NCI-H748 (cell line): ENCODE measurements around the gene TM9SF4.
"Not testable (repeated sequence)": the region's sequence is repeated elsewhere in the genome, so short reads cannot be mapped to it uniquely, and the experiment has no call there.

ENCODE experiments used
- DNase-seq: peaks from one replicate; lab custom pipeline; 2025; ENCODE audit not compliant: unreplicated experiment; lab: John Stamatoyannopoulos, UW

The TM9SF4 gene

DNA sequence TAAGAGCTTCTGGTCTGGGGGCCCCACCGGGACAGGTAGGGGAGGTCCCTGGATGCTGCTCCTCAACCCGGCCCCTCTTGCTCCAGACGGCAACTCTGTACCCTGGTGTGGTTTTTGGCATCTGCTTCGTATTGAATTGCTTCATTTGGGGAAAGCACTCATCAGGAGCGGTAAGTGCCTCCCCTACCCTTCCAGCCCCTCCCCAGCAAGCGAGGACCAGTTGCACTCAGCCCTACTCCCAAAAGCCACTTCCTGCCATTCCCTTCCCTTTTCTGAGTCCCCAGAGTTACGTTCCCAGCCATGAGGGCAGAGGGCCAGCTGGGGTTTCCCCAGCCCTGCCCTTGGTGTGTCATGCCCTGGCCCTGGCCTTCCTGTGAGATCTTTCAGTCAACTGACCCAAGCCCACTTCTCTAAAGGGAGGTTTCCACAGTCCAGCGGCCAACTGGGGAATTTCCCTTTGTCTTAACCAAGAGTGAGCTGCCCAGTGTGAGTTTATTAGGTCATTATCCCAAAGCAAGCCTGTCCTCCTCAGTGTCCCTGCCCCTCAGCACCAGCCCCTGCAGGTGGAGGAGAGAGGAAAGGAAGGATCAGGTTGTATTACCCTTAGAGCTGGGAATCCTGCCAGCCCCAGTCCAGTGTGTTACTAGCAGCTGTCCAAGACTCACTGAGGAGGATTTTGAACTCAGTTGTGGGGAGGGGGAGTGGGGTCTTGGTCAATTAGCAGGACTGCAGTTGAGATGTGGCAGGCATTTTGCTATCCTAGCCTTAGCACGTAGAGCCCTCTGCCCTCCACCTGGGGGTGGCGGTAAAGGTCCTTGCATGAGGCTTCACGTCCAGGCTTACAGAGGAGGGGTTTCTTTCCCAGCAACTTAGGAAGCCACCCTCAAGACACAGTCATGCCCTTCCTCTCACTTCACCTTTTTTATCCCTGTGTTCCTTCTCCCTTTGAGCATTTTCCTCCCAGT lies 45.8 kb downstream of the TM9SF4 start:
- peak; percentile 48 for DNase-seq

DNA sequence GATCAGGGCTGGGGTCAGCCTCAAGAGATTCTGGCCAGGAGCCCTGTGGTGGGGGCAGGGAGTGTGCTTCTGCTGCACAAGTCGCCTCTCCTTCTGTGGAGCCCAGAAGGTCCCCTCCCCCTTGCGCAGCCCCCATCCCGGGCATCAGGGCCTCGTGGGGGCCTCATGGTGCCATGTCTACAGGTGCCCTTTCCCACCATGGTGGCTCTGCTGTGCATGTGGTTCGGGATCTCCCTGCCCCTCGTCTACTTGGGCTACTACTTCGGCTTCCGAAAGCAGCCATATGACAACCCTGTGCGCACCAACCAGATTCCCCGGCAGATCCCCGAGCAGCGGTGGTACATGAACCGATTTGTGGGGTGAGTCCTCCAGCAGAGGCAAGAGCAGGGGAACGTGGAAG lies 48.1 kb downstream of the TM9SF4 start:
- no peak for DNase-seq

DNA sequence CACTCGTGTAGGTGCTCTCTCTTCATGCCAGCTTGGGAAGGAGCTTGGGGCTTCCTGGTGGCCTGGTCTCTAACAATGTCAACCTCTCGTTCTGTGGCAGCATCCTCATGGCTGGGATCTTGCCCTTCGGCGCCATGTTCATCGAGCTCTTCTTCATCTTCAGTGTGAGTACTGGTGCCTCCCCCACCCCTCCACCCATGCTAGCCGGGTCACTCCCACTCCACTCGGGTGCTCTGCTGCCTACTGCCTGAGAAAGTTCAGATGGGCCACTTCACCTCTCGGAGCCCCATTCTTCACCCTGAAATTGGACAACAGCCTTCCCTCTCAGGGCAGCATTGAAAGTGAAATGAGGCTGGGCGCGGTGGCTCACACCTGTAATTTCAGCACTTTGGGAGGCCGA lies 48.8 kb downstream of the TM9SF4 start:
- DNase-seq = no peak

DNA sequence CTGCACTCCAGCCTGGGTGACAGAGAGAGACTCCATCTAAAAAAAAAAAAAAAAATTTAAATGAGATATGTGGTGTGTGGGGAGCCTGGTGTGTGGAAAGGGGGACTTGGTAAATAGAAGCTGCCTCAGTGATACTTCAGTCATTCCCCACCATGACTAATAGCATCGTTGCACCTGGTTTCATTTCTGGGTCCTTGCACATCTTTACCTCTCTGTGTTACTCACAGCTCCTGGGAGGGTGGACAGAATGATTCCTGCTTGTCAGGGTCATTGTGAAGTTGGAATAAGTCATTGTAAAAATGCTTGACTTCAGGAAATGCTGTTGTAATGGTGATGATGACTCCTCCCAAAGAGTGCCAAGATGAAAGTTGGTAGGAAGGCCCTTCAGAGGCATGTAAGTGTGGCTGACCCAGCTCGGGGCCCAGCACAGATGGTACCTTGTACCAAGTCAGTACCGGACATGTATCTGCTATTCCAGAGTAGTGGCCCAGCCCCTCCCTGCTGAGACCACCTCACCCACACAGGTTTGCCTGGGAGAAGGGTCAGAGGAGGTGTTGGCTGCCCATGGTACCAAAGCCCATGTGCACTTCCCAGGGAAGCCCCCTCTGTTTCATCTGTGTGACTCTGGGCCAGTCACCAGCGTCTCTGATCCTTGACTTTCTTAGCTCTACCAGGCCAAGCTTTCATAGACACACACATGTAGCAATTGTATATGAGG lies 49.6 kb downstream of the TM9SF4 start:
- no peak for DNase-seq

DNA sequence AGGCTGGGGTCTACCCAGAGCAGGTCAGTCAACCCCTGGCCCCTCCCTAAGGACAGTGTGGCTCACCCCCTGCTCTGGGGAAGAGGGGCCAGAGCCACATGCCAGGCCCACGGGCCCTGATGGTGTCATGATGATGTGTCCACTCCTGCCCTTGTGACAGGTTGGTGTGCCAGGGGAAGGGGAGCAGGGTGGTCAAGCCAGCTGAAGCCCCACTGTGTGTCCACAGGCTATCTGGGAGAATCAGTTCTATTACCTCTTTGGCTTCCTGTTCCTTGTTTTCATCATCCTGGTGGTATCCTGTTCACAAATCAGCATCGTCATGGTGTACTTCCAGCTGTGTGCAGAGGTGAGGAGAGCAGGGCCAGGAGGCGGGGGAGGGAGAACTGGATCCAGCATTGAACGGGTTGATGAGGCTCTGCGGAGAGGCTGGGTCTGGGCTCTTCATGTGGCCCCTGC lies 50.3 kb downstream of the TM9SF4 start:
- no peak for DNase-seq

DNA sequence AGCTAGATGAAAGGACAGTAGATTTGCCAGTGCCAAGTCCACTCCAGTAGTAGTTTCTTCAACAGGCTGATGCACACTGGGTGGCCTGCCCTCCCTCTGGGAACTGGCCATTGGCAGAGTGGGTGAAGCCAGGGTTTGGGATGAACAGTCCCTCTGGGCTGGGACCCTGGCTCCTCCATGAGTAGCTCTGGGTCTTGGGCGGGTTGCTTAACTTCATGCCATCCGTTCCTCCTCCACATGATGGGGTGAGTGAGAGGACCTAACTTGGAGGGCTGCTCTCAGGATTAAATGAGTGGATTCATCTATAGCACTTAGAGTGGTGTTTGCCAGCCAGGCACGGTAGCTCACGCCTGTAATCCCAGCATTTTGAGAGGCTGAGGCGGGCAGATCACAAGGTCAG lies 50.8 kb downstream of the TM9SF4 start:
- DNase-seq = no peak

DNA sequence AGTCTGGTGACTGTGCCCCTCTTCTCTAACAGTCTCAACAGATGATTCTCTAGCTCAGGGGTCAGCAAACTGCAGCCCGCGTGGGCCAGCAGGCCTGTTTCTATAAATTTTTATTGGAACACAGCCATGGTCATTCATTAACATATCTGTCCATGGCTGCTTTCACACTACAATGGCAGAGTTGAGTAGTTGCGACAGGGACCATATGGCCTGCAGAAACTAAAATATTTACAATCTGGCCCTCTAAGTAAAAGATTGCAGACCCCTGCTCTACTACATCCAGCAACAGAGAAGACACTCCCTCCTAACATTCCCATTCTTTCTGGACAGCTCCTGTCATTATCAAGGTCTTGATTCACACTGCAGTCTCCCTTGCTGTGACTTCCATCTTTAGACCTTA lies 52.8 kb downstream of the TM9SF4 start:
- DNase-seq = no peak

DNA sequence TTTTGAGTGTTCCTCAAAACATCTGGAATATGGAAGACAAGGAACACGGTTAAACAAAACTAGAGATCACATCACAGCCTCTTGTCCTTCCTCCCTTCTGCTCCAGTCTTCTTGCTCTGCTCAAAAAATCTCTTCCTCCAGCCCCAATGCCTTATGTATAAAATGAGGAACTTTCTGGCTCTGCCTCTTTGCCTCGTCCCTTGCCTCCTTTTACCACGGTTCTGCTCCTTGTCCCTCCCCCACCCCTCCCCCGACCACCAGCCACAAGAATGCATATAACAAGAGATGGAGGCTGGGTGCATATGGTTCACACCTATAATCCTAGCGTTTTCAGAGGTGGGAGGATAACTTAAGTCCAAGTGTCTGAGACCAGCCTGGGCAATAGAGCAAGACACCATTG lies 54.4 kb downstream of the TM9SF4 start:
- DNase-seq = no peak

DNA sequence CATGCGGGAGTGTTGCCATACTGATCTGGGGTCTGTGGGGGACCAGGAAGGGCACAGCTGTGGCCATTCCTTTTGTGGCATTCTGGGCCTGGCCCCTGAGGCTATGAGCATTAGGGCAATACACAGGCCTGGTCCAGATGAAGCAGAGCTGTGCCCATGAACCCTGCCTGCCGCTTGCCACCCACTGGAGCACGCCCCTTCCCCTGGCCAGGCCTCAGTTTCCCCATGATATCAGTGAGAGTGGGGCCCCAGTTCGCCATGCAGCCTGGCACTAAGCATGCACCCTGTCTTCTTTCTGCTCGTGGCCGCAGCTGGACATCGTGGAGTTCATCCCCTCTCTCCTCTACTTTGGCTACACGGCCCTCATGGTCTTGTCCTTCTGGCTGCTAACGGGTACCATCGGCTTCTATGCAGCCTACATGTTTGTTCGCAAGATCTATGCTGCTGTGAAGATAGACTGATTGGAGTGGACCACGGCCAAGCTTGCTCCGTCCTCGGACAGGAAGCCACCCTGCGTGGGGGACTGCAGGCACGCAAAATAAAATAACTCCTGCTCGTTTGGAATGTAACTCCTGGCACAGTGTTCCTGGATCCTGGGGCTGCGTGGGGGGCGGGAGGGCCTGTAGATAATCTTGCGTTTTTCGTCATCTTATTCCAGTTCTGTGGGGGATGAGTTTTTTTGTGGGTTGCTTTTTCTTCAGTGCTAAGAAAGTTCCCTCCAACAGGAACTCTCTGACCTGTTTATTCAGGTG lies 55.6 kb downstream of the TM9SF4 start:
- DNase-seq = no peak

DNA sequence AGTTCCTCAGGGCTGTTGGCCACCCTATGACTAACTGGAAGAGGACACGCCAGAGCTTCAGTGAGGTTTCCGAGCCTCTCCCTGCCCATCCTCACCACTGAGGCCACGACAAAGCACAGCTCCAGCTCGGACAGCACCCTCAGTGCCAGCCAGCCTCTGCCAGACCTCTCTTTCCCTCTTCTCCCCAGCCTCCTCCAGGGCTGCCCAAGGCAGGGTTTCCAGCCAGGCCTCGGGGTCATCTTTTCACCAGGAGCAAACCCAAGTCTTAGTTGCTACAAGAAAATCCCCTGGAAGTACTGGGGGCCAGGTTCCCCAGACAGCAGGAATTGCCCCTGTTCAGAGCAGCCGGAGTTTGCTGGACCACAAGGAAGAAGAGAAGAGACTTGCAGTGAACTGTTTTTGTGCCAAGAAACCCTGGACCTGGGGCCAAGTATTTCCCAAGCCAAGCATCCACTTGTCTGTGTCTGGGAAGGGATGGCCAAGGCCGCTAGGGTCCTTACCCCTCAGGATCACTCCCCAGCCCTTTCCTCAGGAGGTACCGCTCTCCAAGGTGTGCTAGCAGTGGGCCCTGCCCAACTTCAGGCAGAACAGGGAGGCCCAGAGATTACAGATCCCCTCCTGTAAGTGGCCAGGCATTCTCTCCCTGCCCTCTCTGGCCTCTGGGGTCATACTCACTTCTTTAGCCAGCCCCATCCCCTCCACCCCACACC lies 56.5 kb downstream of the TM9SF4 start:
- no peak for DNase-seq

DNA sequence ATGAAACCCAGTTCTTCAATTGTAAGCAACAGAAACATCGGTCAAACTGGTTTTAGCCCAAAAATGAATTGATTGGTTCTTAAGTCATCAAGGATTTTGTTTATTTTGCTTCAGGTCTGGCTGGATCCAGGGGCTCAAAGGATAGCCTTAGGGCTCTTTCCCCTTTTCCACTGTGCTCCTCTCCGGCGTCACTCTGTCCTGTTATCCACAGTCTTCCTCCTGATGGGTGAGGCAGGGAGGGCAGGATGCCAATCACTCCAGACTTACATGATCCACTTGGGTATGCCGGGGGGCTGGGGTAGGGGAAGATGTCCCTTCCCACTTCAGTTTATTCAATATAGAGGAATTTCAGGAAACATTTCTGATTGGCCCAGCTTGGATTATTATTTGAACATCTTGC lies 58.0 kb downstream of the TM9SF4 start:
- DNase-seq = no peak

DNA sequence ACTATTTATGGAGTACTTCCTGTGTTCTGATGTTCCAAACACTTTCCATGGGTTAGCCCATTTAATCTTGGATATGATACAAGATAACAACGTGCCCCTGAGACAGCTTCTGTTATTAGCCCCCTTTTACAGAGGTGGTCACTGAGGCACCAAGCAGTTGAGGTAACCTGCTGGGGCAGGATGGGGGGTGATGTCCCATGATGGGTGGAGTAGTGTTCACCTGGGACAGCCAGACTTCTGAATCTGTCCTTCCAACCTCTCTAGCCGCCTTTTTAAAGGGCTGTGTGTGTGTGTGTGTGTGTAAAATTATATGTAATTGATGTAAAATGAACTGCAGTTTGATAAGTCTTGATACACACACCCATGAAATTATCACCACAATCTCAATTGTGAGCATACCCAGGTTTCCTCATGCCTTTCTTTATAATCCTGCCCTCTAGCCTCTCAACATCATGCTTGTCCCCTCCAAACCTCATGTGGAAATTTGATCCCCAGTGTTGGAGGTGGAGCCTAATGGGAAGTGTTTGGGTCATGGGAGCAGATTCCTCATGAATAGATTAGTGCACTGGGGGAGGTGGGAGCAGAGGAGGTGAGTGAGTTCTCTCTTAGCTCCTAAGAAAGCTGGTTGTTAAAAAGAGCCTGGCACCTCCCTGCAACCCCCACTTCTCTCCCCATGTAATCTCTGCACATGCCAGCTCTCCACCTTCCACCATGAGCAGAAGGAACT lies 58.8 kb downstream of the TM9SF4 start:
- DNase-seq = peak; percentile 16

DNA sequence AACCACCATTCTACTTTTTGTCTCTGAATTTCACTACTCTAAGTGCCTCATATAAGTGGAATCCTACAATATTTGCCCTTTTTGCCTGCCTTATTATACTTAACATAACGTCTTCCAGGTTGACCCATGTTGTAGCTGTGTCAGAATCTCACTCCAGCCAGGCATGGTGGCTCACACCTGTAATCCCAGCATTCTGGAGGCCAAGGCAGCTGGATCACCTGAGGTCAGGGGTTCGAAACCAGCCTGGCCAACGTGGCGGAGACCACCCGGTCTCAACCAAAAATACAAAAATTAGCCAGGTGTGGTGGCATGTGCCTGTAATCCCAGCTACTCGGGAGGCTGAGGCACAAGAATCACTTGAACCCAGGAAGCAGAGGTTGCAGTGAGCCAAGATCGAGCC lies 68.2 kb downstream of the TM9SF4 start:
- DNase-seq = not testable (repeated sequence)

DNA sequence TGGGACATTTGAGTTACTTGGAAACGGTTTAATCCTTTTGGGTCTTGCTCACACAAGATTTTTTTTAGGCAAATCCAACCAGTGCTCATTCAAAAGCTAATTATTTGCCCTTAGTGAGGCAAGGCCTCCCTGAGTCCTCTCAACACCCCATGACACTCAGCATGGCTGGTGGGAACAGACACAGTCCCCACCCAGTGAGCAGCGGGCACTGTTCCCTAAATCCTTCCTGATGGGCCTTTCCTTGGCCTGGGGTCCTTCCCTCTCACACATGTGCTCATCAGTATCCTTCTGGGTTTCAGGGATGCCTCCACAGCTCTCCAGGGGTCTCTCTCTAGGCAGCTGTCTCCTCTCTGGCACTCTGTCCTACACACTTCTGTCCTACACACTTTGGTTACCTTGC lies 70.0 kb downstream of the TM9SF4 start:
- DNase-seq = no peak

DNA sequence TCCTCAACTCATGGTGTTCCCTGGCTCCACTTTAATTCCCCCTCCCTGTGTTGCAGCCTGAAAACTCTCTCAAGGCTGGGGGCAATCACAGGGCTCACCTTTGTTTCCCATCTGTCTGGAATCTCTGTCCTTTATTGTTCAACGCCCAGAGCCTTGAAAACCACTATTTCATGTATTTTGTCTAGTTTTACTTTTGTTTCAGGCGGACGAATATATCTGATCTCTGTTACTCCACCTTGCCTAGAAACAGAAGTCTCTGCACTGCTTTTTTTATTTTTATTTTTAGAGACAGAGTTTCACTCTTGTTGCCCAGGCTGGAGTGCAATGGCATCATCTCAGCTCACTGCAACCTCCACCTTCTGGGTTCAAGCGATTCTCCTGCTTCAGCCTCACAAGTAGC lies 70.4 kb downstream of the TM9SF4 start:
- DNase-seq = no peak

DNA sequence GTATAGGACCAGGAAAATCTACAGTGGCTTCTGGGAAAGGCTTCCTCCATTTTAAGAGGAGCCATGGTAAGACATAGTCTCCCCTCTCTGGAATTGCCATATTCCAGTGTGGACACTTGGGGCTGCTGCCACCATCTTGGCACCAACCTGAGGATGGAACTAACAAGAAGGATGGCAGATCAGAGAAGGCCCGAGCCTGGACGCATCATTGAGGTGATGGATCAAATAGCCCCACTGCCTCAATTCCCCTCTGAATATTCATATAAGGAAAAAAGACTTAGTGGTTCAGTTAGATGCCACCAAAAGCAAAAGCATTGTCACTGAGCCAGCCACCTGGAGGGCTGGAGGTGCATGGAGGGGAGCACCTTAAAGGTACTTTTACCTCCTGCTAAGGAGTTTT lies 72.1 kb downstream of the TM9SF4 start:
- no peak for DNase-seq

DNA sequence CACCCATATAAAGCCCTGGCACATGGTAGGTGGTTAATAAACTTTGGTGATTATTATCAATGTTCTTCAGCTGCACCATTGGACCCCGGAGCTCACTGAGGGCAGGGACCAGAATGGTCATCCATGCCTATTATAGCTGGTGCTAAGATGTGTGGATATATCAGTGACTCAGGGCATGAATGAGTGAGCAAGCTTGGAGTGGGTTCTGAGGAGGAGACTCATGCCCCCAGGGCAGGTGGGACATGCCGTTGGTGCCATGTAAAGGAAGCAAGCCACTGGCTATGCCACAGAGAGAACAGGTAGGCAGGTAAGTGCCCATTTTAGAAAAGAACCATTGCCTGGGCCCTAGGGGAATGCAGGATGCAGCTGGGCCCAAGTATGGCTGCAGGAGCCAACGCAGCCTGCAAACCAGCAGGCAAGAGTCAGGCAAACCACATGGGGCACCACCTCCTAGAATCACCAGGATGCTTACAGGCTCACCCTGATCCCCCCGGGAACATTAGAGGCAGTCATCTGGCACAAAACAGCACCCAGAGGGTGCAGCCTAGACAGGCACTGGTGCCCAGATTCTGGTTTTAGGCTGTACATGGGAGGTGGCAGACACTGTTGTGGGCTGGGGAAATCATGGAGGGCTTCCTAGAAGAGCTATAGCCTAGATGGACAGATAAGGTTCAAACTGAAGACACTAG lies 74.6 kb downstream of the TM9SF4 start:
- DNase-seq = no peak

DNA sequence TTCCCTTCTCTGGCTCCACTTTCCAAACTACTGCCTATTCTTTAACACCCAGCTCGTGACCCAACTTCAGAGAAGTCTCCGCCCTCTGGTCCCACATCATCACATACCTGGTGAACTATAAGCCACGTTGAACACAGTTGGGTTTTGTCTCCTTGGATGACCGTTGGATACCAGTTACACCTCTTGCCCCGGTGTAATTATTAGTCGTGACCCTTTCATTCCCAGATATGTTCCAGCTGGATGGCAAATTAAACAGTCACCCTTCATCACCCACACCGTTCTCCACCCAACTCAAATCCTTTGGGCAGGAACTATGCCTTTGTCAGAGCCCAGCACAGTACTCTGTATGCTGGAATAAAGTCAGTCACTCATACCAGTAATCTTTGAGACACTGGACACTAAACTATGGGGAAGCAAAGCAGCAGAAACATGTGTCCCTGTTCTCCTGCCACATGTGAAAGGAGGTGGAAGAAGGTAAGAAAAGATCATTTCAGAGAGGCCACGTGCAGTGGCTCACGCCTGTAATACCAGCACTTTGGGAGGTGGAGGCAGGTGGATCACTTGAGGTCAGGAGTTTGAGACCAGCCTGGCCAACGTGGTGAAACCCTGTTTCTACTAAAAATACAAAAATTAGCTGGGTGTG lies 75.6 kb downstream of the TM9SF4 start:
- no peak for DNase-seq

DNA sequence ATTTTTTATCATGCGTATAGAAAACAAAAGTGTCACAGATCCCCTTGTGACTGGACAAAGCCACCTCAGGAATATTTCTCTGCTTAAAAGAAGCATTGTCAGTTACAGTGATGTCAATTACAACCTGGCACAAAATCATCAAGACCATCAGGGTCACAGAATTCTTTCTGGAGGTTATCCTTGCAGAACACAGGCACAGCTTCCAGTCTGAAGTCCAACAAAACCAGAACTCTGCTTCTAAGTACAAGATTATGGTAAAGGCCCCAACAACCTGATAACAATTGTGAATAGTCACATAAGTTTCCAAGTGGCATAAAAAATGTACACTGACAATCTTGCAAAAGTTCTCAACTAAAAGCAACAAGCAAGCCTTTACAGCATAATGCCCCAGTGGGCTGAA lies 77.0 kb downstream of the TM9SF4 start:
- no peak for DNase-seq
